Central memory CD8-positive, alpha-beta T cell (primary cell): Measurements from ENCODE around the gene BCAT1.
A peak's percentile ranks its signal among the peaks of the same experiment; 100 is the strongest.

ENCODE experiments used
- ATAC-seq: fragments of 150-1000 bp; cut with Tn5 transposase; replicated peaks from 2 replicates; pipeline ENCODE4 v1.10.0; 2022; ENCODE audit warnings: mild to moderate bottlenecking, moderate FRiP score, moderate number of reproducible peaks; ENCODE audit not compliant: poor library complexity, severe bottlenecking; ENCODE audit errors: extremely low read depth
- DNase-seq, 2 donors: peaks; one replicate each; pipeline ENCODE4 v3.0.0; 2021; ENCODE audit warnings: low spot score in 2 of 2
- H3K27ac Mint-ChIP-seq: one replicate; pipeline ENCODE4 v1.8.0; 2022; ENCODE audit warnings: low read depth, mild to moderate bottlenecking, moderate library complexity, mixed read lengths
- H3K27me3 Mint-ChIP-seq: one replicate; pipeline ENCODE4 v1.8.0; 2022; ENCODE audit warnings: mixed read lengths
- H3K36me3 Mint-ChIP-seq: one replicate; pipeline ENCODE4 v1.8.0; 2022; ENCODE audit warnings: mild to moderate bottlenecking, moderate library complexity, mixed read lengths; ENCODE audit not compliant: insufficient read depth
- H3K4me1 Mint-ChIP-seq: one replicate; pipeline ENCODE4 v1.8.0; 2022; ENCODE audit warnings: mixed read lengths
- H3K4me3 Mint-ChIP-seq: one replicate; pipeline ENCODE4 v1.8.0; 2022; ENCODE audit warnings: mild to moderate bottlenecking, moderate library complexity, mixed read lengths
- H3K9me3 Mint-ChIP-seq: one replicate; pipeline ENCODE4 v1.8.0; 2022; ENCODE audit warnings: mixed read lengths

Gene BCAT1, protein sequence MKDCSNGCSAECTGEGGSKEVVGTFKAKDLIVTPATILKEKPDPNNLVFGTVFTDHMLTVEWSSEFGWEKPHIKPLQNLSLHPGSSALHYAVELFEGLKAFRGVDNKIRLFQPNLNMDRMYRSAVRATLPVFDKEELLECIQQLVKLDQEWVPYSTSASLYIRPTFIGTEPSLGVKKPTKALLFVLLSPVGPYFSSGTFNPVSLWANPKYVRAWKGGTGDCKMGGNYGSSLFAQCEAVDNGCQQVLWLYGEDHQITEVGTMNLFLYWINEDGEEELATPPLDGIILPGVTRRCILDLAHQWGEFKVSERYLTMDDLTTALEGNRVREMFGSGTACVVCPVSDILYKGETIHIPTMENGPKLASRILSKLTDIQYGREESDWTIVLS

DNA sequence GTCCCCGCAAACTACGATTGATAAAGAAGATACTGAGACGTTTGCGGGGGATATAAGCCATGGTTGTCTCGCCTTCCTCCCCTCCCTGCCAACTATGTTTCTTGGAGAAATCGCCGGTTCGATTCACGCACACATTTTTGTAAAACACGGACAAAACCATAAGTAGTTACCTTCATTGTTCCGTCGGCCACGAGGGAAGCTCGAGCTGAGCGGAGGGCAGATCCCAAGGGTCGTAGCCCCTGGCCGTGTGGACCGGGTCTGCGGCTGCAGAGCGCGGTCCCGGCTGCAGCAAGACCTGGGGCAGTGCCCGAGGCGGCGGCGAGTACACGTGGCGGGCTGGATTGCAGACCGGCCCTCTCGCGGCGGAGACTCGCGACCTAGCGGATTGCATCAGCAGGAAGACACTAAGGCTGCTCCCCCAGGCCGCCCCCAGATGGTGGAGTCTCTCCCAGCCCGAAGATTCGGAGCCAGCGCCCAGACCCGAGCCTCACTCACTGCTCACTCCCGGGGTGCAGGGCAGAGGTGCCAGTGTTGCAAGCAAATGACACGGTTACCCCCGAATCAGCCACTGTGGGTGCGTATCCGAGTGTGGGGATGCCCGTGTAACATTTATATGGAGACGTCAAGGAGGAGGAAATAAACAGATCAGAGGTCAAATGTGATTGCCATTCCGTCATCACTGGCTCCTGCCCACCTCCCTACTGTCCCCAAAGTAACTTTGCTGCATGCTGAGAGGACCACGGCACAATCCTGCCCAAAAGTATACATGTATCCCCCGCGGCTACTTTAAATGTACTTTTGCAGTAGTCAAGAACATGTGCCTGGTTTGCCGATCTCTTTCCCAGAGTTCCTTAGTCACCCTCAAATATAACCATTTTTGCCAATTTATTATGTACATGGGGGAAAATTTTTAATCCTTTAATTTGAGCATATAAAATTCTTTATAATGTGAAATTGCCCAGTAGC lies at the start of gene BCAT1:
TSS of gene BCAT1 (minus strand) at position 345 of the 966 bp plus-strand sequence. CDS start at position 176, 169 bp downstream.
- Mint-ChIP-seq H3K9me3 (no peaks in the 10 kb centered on the region), H3K27ac (peak within 1 kb of the TSS; percentile 54), H3K36me3 (peaks cover 2% of the 10 kb centered on the region), H3K27me3 (peaks cover 65% of the 10 kb centered on the region), H3K4me1 (peaks cover 28% of the 10 kb centered on the region), H3K4me3 (peak within 1 kb of the TSS; percentile 86)
- DNase-seq (peak in 1 of 2 donors; percentile 19), ATAC-seq (peak; percentile 70)

DNA sequence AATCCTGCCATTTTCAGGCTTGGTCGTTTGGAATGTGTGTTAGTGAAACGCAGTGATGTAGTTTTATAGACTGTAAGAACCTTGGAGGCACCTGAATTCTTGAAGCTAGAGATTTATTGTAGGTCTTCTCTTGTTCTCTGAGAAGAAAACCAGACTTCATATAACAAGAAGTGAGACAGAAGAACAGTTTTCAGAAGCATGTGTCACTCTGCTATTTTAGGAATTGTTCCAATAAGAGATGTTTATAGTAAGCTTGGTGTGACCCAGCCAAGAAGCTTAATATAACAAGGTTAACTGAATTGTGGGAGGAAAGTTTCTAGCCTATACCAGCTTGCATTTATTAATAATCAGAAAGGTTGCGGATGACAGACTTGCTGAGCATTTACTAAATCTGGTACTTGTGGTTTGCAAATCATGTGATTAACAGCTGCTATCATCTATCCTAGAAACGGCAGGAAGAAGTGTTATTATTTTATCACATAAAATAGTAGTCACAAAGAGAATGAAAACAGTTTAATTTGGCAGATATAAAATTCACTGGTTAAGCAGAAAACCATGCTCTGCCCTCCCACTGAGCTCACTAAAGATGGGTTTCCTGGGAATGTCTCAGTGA lies 49.2 kb upstream of the BCAT1 start:
- Mint-ChIP-seq H3K4me3 (no peak overlapping the region), H3K36me3 (peaks cover 1% of the 10 kb centered on the region), H3K27me3 (no peaks in the 10 kb centered on the region), H3K27ac (peak overlapping the region; percentile 50), H3K4me1 (peaks cover 14% of the 10 kb centered on the region), H3K9me3 (no peaks in the 10 kb centered on the region)
- DNase-seq: no peak
- peak; percentile 83 for ATAC-seq

DNA sequence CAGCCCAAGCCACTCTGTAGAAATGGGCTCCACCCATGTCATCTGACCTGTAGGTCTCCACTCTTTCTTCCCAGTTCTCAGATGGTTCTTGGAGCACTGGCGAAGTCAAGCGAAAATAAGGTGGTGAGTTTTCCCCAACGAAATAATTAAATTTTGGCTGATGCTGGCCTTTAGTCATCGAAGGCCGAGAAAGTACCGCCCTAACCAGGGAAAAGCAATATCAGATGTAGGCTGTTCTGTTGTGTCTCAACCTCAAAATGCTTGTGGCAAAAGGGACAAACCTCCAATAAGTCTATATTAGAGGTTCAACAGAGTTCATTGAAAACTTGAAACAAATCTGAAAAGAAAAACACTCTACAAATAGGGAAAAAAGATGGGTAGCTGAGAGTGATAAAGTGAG lies 48.6 kb upstream of the BCAT1 start:
- H3K27me3 Mint-ChIP-seq: no peaks in the 10 kb centered on the region
- peak overlapping the region; percentile 50 for H3K27ac Mint-ChIP-seq
- DNase-seq: no peak
- H3K4me3 Mint-ChIP-seq: no peak overlapping the region
- no peak for ATAC-seq
- peaks cover 14% of the 10 kb centered on the region for H3K4me1 Mint-ChIP-seq
- H3K9me3 Mint-ChIP-seq: no peaks in the 10 kb centered on the region
- H3K36me3 Mint-ChIP-seq: peaks cover 1% of the 10 kb centered on the region

- Mint-ChIP-seq H3K27ac (no peak overlapping the region), H3K27me3 (no peaks in the 10 kb centered on the region), H3K36me3 (peaks cover 1% of the 10 kb centered on the region), H3K4me3 (no peak overlapping the region), H3K9me3 (no peaks in the 10 kb centered on the region), H3K4me1 (peaks cover 14% of the 10 kb centered on the region)
- ATAC-seq (no peak), DNase-seq (no peak)
These were observed 47.9 kb upstream of the BCAT1 start for GRCh38 chr12:24996820-24997219.

DNA sequence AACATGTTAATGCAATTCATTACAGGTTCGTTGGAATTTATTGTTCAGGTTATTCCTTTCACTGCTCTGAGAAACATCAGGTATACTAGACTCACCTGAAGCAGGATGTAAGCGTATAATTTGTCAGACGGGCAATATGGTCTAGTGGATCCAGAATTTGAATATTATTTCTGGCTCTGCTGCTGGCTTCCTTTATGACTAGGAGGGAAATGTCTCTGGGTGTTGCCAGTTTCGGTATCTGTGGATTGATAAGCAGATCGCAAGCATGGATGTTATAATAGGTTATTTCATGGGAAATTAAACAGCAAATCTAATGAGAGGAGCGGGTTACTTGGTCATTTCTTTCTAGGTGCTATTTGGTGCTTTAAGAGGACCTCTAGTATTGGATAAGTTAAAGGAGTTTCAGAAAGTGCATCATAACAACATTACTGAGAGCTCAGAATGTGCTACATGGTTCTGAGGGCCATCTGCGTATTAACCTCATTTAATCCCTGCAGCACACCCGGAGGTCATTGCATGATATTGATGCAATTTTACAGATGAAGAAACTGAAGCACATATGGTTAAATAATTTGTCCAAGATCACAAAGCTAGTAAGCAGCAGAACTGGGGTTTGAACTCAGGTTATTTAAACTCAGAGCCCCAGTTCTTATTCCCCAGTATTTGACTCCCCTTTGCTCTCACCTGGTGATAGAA lies 47.3 kb upstream of the BCAT1 start:
- Mint-ChIP-seq H3K36me3 (peaks cover 1% of the 10 kb centered on the region), H3K27me3 (no peaks in the 10 kb centered on the region), H3K9me3 (no peaks in the 10 kb centered on the region), H3K4me3 (no peak overlapping the region), H3K4me1 (peaks cover 14% of the 10 kb centered on the region), H3K27ac (no peak overlapping the region)
- ATAC-seq (no peak), DNase-seq (no peak)

DNA sequence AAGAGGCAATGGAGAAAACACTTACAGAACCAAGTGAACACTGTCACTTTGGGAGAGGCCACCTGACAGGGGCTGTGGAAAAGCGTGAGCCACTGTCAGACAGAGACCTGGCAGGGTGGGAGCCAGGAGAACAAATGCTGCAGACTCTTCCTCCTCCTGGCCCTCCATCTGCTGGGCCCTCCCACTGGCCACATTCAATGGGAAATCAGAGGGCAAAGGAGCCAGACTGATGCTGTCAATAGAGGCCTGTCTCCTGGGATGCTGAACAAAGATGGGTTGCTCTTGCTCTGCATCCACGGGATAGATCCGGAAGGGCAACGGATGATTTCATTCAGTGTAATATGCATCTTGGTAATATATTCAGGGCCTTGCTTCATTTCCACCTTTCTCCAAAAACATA lies 44.9 kb upstream of the BCAT1 start:
- Mint-ChIP-seq H3K4me1 (peaks cover 14% of the 10 kb centered on the region), H3K4me3 (no peak overlapping the region), H3K27ac (no peak overlapping the region)

DNA sequence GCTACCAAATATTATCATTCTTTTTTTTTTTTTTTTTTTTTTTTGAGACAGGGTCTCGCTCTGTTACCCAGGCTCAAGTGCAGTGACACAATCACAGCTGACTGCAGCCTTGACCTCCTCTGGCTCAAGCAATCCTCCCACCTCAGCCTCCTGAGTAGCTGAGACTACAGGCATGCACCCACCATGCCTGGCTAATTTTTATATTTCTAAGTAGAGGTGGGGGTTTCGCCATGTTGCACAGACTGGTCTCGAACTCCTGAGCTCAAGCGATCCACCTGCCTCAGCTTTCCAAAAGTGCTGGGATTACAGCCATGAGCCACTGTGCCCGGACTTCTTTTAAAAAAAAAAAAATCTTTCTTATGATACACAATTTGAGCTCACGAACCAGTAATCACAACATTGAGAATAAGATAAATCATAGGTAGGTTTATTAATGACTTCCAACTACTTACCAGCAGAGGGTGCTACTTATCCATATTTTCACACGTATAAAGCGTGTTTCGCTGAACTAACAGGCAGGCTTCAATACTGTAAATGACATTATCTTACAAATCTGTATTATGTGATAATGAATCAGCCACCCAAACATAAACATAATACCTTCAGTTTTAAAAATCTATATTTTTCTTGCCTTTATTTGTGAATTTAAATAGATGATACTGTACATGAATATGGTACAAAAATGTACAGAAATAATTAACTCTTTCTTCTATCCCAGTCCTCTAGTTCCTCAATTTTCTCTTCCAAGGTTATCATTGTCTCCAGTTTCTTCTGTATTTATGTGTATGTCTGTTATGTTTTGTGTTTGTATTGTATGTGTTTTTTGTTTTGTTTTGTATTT lies 42.5 kb upstream of the BCAT1 start:
- Mint-ChIP-seq H3K27me3 (no peaks in the 10 kb centered on the region), H3K4me1 (no peaks in the 10 kb centered on the region), H3K4me3 (no peak overlapping the region), H3K9me3 (no peaks in the 10 kb centered on the region), H3K36me3 (no peaks in the 10 kb centered on the region), H3K27ac (no peak overlapping the region)
- peak; percentile 92 for ATAC-seq
- DNase-seq: no peak

More for the DNA sequence above, 44.9 kb upstream of the BCAT1 start:
- Mint-ChIP-seq H3K36me3 (peaks cover 1% of the 10 kb centered on the region), H3K27me3 (no peaks in the 10 kb centered on the region), H3K9me3 (no peaks in the 10 kb centered on the region)
- no peak for ATAC-seq
- no peak for DNase-seq

GRCh38 chr12:24989216-24989615 lies 40.3 kb upstream of the BCAT1 start:
- Mint-ChIP-seq H3K9me3 (no peaks in the 10 kb centered on the region), H3K4me1 (no peaks in the 10 kb centered on the region), H3K27ac (no peak overlapping the region), H3K36me3 (no peaks in the 10 kb centered on the region), H3K4me3 (no peak overlapping the region), H3K27me3 (no peaks in the 10 kb centered on the region)
- ATAC-seq: no peak
- DNase-seq: no peak

DNA sequence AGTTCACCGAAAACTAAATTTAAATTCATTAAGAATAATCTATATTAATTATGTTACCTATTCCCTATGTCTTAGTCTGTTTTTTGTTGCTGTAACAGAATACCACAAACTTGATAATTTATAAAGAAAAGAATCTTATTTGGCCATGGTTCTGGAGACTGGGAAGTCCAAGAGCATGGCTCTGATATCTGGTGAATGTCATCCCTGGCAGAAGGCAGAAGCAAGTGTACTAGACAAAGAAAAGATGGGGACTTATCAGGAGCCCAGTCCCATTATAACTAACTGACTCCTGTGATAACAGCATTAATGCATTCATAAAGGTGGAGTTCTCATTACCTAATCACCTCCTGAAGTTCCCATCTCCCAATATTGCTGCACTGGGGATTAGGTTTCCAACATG lies 33.3 kb upstream of the BCAT1 start:
- no peak for DNase-seq
- Mint-ChIP-seq H3K9me3 (no peaks in the 10 kb centered on the region), H3K36me3 (no peaks in the 10 kb centered on the region), H3K4me1 (no peaks in the 10 kb centered on the region), H3K4me3 (no peak overlapping the region), H3K27ac (no peak overlapping the region), H3K27me3 (no peaks in the 10 kb centered on the region)
- no peak for ATAC-seq

DNA sequence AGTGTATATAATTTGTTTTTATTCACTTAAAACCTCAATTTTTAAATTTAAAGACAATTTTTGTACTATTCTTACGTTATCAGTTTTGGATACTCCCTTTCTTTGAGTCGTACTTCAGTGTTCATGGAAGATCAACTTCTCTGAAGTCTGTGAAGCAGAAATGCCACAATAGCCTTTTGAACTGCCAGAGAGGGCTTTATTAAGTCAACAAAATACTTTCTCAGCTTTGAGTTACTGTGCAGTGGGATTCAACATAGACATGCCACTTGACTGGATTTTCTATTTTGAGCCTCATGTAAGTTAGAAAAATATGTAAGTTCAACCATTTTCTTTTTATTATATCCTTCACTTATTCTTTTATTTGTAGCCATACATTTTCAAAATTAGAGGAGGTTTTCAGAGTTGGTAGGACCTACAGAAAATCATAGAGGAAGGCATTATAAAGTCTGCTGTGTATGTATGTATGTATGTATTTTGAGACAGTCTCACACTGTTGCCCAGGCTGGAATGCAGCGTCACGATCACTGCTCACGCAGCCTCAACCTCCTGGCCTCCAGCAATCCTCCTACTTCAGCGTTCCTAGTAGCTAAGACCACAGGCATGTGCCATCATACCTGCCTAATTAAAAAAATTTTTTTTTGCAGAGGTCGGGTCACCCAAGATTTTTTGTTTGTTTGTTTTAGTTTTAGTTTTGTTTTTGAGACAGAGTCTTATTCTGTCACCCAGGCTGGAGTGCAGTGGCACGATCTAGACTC lies 31.3 kb upstream of the BCAT1 start:
- no peaks in the 10 kb centered on the region for H3K36me3 Mint-ChIP-seq
- no peaks in the 10 kb centered on the region for H3K4me1 Mint-ChIP-seq
- DNase-seq (no peak), ATAC-seq (no peak)
- no peak overlapping the region for H3K27ac Mint-ChIP-seq
- H3K27me3 Mint-ChIP-seq: no peaks in the 10 kb centered on the region
- H3K9me3 Mint-ChIP-seq: no peaks in the 10 kb centered on the region
- H3K4me3 Mint-ChIP-seq: no peak overlapping the region

GRCh38 chr12:24979329-24979728 lies 30.4 kb upstream of the BCAT1 start:
- H3K27me3 Mint-ChIP-seq: no peaks in the 10 kb centered on the region
- no peak for ATAC-seq

More at GRCh38 chr12:24979329-24979728, 30.4 kb upstream of the BCAT1 start:
- Mint-ChIP-seq H3K4me1 (no peaks in the 10 kb centered on the region), H3K27ac (no peak overlapping the region), H3K36me3 (no peaks in the 10 kb centered on the region), H3K9me3 (no peaks in the 10 kb centered on the region), H3K4me3 (no peak overlapping the region)
- DNase-seq: no peak
